WTC11 (cell line): ENCODE data around the gene SGIP1. TPM values are rescaled to one million over a fixed set of nuclear protein-coding genes. Genes with fewer than 3 reads are reported as not detected.

Experiments used
- ATAC-seq: fragments of 200-7000 bp; cut with Tn5 transposase; 2 replicates; pipeline ENCODE4 v1.10.0; 2021; ENCODE audit warnings: mild to moderate bottlenecking, moderate library complexity
- CTCF ChIA-PET: fragments of 300-600 bp; sonication (Branson Sonifier 250); formaldehyde crosslinking; loops from one replicate; lab custom pipeline; 2021; ENCODE audit warnings: antibody characterized with exemption; lab: Charles Lee
- POLR2A ChIA-PET: fragments of 350-600 bp; sonication (Branson Sonifier 250); formaldehyde crosslinking; loops from one replicate; lab custom pipeline; 2021; ENCODE audit warnings: antibody characterized with exemption; lab: Charles Lee
- DNase-seq: peaks from one replicate; pipeline ENCODE4 v3.0.0; 2021; ENCODE audit warnings: low spot score
- H3K27ac Mint-ChIP-seq: 2 replicates; pipeline ENCODE4 v1.8.0; 2021; ENCODE audit warnings: mixed read lengths
- H3K27me3 Mint-ChIP-seq: 2 replicates; pipeline ENCODE4 v1.8.0; 2021; ENCODE audit warnings: low read depth, mild to moderate bottlenecking, moderate library complexity, mixed read lengths
- H3K36me3 Mint-ChIP-seq: 2 replicates; pipeline ENCODE4 v1.8.0; 2021; ENCODE audit warnings: mixed read lengths
- H3K4me1 Mint-ChIP-seq: 2 replicates; pipeline ENCODE4 v1.8.0; 2022; ENCODE audit warnings: mixed read lengths
- H3K4me3 Mint-ChIP-seq: 2 replicates; pipeline ENCODE4 v1.8.0; 2021; ENCODE audit warnings: mild to moderate bottlenecking, moderate library complexity, mixed read lengths
- H3K9me3 Mint-ChIP-seq: 2 replicates; pipeline ENCODE4 v1.8.0; 2021; ENCODE audit warnings: mixed read lengths
- ATF1 ChIP-seq: sonication (generic); formaldehyde crosslinking; IDR thresholded peaks from 2 replicates; pipeline ENCODE4 v1.8.1; 2023; ENCODE audit warnings: mild to moderate bottlenecking, moderate library complexity, missing genetic modification reagents
- GRHL2 ChIP-seq: fragments of 250-450 bp; sonication (Bioruptor Pico); IDR thresholded peaks from 2 replicates; pipeline ENCODE4 v1.8.0; 2022; ENCODE audit warnings: mild to moderate bottlenecking, moderate library complexity; ENCODE audit not compliant: insufficient replicate concordance, severe bottlenecking
- JUN ChIP-seq: sonication (generic); formaldehyde crosslinking; IDR thresholded peaks from 2 replicates; pipeline ENCODE4 v1.8.0; 2023; ENCODE audit warnings: mild to moderate bottlenecking, missing genetic modification reagents
- MYBL2 ChIP-seq: sonication (generic); formaldehyde crosslinking; IDR thresholded peaks from 2 replicates; pipeline ENCODE4 v1.8.1; 2023; ENCODE audit warnings: mild to moderate bottlenecking, moderate library complexity, missing genetic modification reagents
- NR2C2 ChIP-seq: sonication (generic); formaldehyde crosslinking; IDR thresholded peaks from 2 replicates; pipeline ENCODE4 v1.8.0; 2022; ENCODE audit warnings: mild to moderate bottlenecking, missing genetic modification reagents
- OVOL2 ChIP-seq: fragments of 250-450 bp; sonication (Bioruptor Pico); IDR thresholded peaks from 2 replicates; pipeline ENCODE4 v1.9.0; 2021; ENCODE audit warnings: mild to moderate bottlenecking, borderline replicate concordance
- SP1 ChIP-seq: sonication (generic); formaldehyde crosslinking; conservative IDR thresholded peaks from 2 replicates; pipeline ENCODE4 v1.8.1; 2022; ENCODE audit warnings: missing genetic modification reagents
- ZNF121 ChIP-seq: sonication (generic); formaldehyde crosslinking; IDR thresholded peaks from 2 replicates; pipeline ENCODE4 v1.8.0; 2023; ENCODE audit warnings: missing genetic modification reagents
- ZNF138 ChIP-seq: sonication (generic); formaldehyde crosslinking; conservative IDR thresholded peaks from 2 replicates; pipeline ENCODE4 v1.8.1; 2022; ENCODE audit warnings: mild to moderate bottlenecking, moderate library complexity, missing genetic modification reagents
- ZNF232 ChIP-seq: sonication (generic); formaldehyde crosslinking; IDR thresholded peaks from 2 replicates; pipeline ENCODE4 v1.8.0; 2022; ENCODE audit warnings: mild to moderate bottlenecking, missing genetic modification reagents
- ZNF317 ChIP-seq: sonication (generic); formaldehyde crosslinking; IDR thresholded peaks from 2 replicates; pipeline ENCODE4 v1.8.1; 2023; ENCODE audit warnings: low read depth, mild to moderate bottlenecking, moderate library complexity, missing genetic modification reagents, borderline replicate concordance
- total RNA-seq: library from RNA; stranded (reverse); gene quantifications from 3 replicates; pipeline ENCODE4 v1.2.3, GENCODE V29; 2021
- TF ChIP-seq, protein P1 (sequence below): sonication (generic); formaldehyde crosslinking; IDR thresholded peaks from 2 replicates; pipeline ENCODE4 v1.8.1; 2022; ENCODE audit warnings: mild to moderate bottlenecking, missing genetic modification reagents, moderate library complexity, borderline replicate concordance
- TF ChIP-seq, protein P2 (sequence below): sonication (generic); formaldehyde crosslinking; IDR thresholded peaks from 2 replicates; pipeline ENCODE4 v1.8.0; 2023; ENCODE audit warnings: missing genetic modification reagents
- TF ChIP-seq, protein P3 (sequence below): sonication (generic); formaldehyde crosslinking; conservative IDR thresholded peaks from 2 replicates; pipeline ENCODE4 v1.8.1; 2023; ENCODE audit warnings: mild to moderate bottlenecking, low read depth, missing genetic modification reagents, moderate library complexity
- TF ChIP-seq, protein P4 (sequence below): sonication (generic); formaldehyde crosslinking; IDR thresholded peaks from 2 replicates; pipeline ENCODE4 v1.8.0; 2023; ENCODE audit warnings: mild to moderate bottlenecking, missing genetic modification reagents
- TF ChIP-seq, protein P5 (sequence below): fragments of 250-450 bp; sonication (Bioruptor Pico); IDR thresholded peaks from 2 replicates; pipeline ENCODE4 v1.9.0; 2021; ENCODE audit warnings: moderate library complexity, mild to moderate bottlenecking, inconsistent platforms, borderline replicate concordance
- TF ChIP-seq, protein P6 (sequence below): fragments of 200-600 bp; IDR thresholded peaks from 2 replicates; pipeline ENCODE4 v1.8.0; 2022; ENCODE audit warnings: antibody characterized with exemption

Gene SGIP1
- total RNA-seq, 1 experiment from 2014 or later, result 3.9 TPM

DNA sequence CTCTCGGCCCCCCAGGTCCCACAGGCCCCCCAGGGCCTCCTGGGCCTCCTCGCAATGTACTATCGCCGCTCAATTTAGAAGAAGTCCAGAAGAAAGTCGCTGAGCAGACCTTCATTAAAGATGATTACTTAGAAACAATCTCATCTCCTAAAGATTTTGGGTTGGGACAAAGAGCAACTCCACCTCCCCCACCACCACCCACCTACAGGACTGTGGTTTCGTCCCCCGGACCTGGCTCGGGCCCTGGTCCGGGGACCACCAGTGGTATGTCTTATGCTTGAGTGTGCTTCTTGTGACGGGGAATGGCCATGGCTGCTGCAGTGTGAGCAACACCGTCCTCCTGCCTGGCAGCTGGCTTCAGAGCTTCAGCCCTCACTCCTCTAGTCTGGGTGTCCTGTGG lies 148.2 kb downstream of the SGIP1 start (continued):
- TF ChIP-seq, protein P1, sequence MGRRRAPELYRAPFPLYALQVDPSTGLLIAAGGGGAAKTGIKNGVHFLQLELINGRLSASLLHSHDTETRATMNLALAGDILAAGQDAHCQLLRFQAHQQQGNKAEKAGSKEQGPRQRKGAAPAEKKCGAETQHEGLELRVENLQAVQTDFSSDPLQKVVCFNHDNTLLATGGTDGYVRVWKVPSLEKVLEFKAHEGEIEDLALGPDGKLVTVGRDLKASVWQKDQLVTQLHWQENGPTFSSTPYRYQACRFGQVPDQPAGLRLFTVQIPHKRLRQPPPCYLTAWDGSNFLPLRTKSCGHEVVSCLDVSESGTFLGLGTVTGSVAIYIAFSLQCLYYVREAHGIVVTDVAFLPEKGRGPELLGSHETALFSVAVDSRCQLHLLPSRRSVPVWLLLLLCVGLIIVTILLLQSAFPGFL (CRISPR knock-in tag), result no peak
- TF ChIP-seq, protein P2, sequence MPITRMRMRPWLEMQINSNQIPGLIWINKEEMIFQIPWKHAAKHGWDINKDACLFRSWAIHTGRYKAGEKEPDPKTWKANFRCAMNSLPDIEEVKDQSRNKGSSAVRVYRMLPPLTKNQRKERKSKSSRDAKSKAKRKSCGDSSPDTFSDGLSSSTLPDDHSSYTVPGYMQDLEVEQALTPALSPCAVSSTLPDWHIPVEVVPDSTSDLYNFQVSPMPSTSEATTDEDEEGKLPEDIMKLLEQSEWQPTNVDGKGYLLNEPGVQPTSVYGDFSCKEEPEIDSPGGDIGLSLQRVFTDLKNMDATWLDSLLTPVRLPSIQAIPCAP (CRISPR knock-in tag), result no peak
- no peak for TF ChIP-seq MYBL2 (CRISPR knock-in tag)

DNA sequence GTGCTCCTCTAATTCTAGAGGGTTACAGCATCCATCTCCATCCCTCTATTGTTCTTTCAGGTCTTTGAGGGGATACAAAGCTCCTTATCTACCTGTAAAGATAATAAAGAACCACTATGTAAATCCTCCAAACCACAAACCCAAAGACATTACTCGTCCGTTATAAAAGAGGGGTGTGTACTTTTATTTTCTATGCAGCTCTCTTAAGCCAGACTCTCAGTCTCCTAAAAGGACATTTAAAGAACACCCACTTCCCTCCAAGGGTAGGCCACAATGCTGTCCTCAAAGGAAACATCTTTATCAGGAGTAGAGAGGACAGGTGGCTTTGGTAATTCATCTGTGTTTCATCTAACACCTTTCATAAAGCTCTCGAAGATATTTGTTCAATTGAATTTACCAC lies 150.4 kb downstream of the SGIP1 start:
- no peak overlapping the region for H3K4me3 Mint-ChIP-seq
- H3K36me3 Mint-ChIP-seq, result no peaks in the 10 kb centered on the region

DNA sequence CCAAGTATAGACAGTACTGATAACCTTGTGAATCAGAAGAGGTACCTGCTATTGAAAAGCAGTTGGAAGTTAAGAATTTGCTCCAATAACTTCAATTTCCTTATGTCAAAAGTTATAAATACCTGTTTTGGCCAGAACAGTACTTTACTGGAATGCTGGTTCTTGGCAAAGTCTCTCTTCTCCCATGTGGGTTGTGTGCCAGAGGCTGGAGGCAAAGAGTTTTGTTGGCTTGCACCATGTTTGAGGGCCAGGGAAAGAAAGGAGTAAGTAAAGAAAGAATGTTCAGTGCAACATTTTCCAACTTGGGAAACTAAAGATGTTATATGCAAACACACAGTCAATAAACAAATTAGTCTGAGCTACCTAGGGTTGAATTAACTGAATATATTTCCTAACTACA lies 151.3 kb downstream of the SGIP1 start:
- no peaks in the 10 kb centered on the region for H3K9me3 Mint-ChIP-seq
- H3K4me1 Mint-ChIP-seq, result peaks cover 4% of the 10 kb centered on the region; the same call in 1 of the 2 replicates
- ATAC-seq, result no peak
- no peak for TF ChIP-seq ZNF121 (CRISPR knock-in tag)
- TF ChIP-seq, protein P3, sequence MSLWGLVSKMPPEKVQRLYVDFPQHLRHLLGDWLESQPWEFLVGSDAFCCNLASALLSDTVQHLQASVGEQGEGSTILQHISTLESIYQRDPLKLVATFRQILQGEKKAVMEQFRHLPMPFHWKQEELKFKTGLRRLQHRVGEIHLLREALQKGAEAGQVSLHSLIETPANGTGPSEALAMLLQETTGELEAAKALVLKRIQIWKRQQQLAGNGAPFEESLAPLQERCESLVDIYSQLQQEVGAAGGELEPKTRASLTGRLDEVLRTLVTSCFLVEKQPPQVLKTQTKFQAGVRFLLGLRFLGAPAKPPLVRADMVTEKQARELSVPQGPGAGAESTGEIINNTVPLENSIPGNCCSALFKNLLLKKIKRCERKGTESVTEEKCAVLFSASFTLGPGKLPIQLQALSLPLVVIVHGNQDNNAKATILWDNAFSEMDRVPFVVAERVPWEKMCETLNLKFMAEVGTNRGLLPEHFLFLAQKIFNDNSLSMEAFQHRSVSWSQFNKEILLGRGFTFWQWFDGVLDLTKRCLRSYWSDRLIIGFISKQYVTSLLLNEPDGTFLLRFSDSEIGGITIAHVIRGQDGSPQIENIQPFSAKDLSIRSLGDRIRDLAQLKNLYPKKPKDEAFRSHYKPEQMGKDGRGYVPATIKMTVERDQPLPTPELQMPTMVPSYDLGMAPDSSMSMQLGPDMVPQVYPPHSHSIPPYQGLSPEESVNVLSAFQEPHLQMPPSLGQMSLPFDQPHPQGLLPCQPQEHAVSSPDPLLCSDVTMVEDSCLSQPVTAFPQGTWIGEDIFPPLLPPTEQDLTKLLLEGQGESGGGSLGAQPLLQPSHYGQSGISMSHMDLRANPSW (CRISPR knock-in tag), result no peak
- TF ChIP-seq MYBL2 (CRISPR knock-in tag), result no peak
- TF ChIP-seq, protein P4, sequence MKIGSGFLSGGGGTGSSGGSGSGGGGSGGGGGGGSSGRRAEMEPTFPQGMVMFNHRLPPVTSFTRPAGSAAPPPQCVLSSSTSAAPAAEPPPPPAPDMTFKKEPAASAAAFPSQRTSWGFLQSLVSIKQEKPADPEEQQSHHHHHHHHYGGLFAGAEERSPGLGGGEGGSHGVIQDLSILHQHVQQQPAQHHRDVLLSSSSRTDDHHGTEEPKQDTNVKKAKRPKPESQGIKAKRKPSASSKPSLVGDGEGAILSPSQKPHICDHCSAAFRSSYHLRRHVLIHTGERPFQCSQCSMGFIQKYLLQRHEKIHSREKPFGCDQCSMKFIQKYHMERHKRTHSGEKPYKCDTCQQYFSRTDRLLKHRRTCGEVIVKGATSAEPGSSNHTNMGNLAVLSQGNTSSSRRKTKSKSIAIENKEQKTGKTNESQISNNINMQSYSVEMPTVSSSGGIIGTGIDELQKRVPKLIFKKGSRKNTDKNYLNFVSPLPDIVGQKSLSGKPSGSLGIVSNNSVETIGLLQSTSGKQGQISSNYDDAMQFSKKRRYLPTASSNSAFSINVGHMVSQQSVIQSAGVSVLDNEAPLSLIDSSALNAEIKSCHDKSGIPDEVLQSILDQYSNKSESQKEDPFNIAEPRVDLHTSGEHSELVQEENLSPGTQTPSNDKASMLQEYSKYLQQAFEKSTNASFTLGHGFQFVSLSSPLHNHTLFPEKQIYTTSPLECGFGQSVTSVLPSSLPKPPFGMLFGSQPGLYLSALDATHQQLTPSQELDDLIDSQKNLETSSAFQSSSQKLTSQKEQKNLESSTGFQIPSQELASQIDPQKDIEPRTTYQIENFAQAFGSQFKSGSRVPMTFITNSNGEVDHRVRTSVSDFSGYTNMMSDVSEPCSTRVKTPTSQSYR (CRISPR knock-in tag), result no peak
- TF ChIP-seq GRHL2 (CRISPR knock-in tag), result no peak
- TF ChIP-seq OVOL2 (CRISPR knock-in tag), result no peak
- TF ChIP-seq, protein P5, sequence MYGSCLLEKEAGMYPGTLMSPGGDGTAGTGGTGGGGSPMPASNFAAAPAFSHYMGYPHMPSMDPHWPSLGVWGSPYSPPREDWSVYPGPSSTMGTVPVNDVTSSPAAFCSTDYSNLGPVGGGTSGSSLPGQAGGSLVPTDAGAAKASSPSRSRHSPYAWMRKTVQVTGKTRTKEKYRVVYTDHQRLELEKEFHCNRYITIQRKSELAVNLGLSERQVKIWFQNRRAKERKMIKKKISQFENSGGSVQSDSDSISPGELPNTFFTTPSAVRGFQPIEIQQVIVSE, result no peak
- TF ChIP-seq JUN (CRISPR knock-in tag), result no peak
- TF ChIP-seq, all 79 proteins: peak for 0
- no peak for DNase-seq
- ChIA-PET CTCF (no interaction called here), POLR2A (no interaction called here)
- Mint-ChIP-seq H3K36me3 (no peaks in the 10 kb centered on the region), H3K4me3 (no peak overlapping the region), H3K27ac (no peak overlapping the region), H3K27me3 (no peaks in the 10 kb centered on the region)

More for the DNA sequence above, 150.4 kb downstream of the SGIP1 start:
- H3K27me3 Mint-ChIP-seq, result no peaks in the 10 kb centered on the region
- TF ChIP-seq ATF1 (CRISPR knock-in tag) (no peak), ZNF138 (CRISPR knock-in tag) (no peak), ZNF232 (CRISPR knock-in tag) (no peak), SP1 (CRISPR knock-in tag) (no peak), NR2C2 (no peak), ZNF317 (CRISPR knock-in tag) (no peak)
- TF ChIP-seq, protein P6, sequence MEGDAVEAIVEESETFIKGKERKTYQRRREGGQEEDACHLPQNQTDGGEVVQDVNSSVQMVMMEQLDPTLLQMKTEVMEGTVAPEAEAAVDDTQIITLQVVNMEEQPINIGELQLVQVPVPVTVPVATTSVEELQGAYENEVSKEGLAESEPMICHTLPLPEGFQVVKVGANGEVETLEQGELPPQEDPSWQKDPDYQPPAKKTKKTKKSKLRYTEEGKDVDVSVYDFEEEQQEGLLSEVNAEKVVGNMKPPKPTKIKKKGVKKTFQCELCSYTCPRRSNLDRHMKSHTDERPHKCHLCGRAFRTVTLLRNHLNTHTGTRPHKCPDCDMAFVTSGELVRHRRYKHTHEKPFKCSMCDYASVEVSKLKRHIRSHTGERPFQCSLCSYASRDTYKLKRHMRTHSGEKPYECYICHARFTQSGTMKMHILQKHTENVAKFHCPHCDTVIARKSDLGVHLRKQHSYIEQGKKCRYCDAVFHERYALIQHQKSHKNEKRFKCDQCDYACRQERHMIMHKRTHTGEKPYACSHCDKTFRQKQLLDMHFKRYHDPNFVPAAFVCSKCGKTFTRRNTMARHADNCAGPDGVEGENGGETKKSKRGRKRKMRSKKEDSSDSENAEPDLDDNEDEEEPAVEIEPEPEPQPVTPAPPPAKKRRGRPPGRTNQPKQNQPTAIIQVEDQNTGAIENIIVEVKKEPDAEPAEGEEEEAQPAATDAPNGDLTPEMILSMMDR, result no peak
- no peak overlapping the region for H3K27ac Mint-ChIP-seq
- POLR2A ChIA-PET, result no interaction called here
- no peak for DNase-seq
- no peak for ATAC-seq
- CTCF ChIA-PET, result no interaction called here
- H3K4me1 Mint-ChIP-seq, result peaks cover 4% of the 10 kb centered on the region; the same call in 1 of the 2 replicates
- no peaks in the 10 kb centered on the region for H3K9me3 Mint-ChIP-seq
